ENCODE measurements around the gene VAV3.

DNA sequence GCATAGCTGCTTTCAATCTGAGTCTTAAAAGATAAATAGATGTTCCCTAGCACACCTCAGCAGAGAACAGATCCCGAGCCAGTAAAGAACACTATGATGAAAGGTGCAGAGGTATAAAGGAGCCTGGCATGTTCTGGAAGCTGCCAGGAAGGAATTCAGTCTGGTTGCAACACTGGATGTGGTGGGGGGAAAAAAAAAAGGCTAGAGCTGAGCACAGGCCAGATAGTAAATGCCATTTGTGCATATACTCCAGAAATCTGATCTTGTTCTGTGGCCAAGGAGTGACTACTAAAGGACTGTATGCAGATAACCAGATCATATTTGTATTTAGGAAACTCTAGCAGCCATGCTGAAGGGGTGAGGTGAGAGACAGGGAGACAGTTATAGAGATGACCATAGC, 240.3 kb downstream of the VAV3 start:
- TF ChIP-seq POLR2A (IDR thresholded peaks at IDR 0.05) = no peak
- TF ChIP-seq CTCF (IDR thresholded peaks at IDR 0.05) = no peak
